Mesendoderm (in vitro differentiated cells): ENCODE measurements around the gene PCDHA1.

Experiments used
- DNase-seq: peaks from one replicate; pipeline ENCODE4 v3.0.0; 2013
- H2AK5ac ChIP-seq: 2 replicates; pipeline ENCODE4 v1.6.1; 2013; ENCODE audit warnings: low read length, inconsistent platforms
- H2BK120ac ChIP-seq: 2 replicates; pipeline ENCODE4 v1.6.1; 2013; ENCODE audit warnings: low read depth, mild to moderate bottlenecking, low read length, moderate library complexity, mixed read lengths
- H2BK15ac ChIP-seq: replicated peaks from 2 replicates; pipeline ENCODE4 v1.6.1; 2013; ENCODE audit warnings: low read depth, mild to moderate bottlenecking, moderate library complexity
- H2BK5ac ChIP-seq: 2 replicates; pipeline ENCODE4 v1.6.1; 2013; ENCODE audit warnings: low read length, inconsistent platforms
- H3K18ac ChIP-seq: 2 replicates; pipeline ENCODE4 v1.6.1; 2013; ENCODE audit warnings: mild to moderate bottlenecking, low read length, mixed read lengths
- H3K23ac ChIP-seq: one replicate; pipeline ENCODE4 v1.6.1; 2013; ENCODE audit warnings: low read length
- H3K27ac ChIP-seq: 2 replicates; pipeline ENCODE4 v1.5.1; 2013; ENCODE audit warnings: low read depth, mild to moderate bottlenecking, inconsistent platforms, low read length, moderate library complexity
- H3K27me3 ChIP-seq: 2 replicates; pipeline ENCODE4 v1.6.1; 2013; ENCODE audit warnings: low read length, control low read depth, mild to moderate bottlenecking, inconsistent platforms; ENCODE audit not compliant: insufficient read depth, poor library complexity
- H3K36me3 ChIP-seq: 2 replicates; pipeline ENCODE4 v1.6.1; 2013; ENCODE audit warnings: low read length, inconsistent platforms; ENCODE audit not compliant: control insufficient read depth, insufficient read depth
- H3K4ac ChIP-seq: one replicate; pipeline ENCODE4 v1.6.1; 2013; ENCODE audit warnings: low read depth, mild to moderate bottlenecking, low read length, moderate library complexity
- H3K4me1 ChIP-seq: 2 replicates; pipeline ENCODE4 v1.6.1; 2013; ENCODE audit warnings: low read depth, low read length, inconsistent platforms; ENCODE audit not compliant: control insufficient read depth
- H3K4me2 ChIP-seq: 2 replicates; pipeline ENCODE4 v1.6.1; 2013; ENCODE audit warnings: low read length
- H3K4me3 ChIP-seq: 2 replicates; pipeline ENCODE4 v1.5.1; 2013; ENCODE audit warnings: mild to moderate bottlenecking, low read length
- H3K56ac ChIP-seq: one replicate; pipeline ENCODE4 v1.6.1; 2013; ENCODE audit warnings: low read length
- H3K79me1 ChIP-seq: 2 replicates; pipeline ENCODE4 v1.6.1; 2013; ENCODE audit warnings: low read length, inconsistent platforms
- H3K79me2 ChIP-seq: 2 replicates; pipeline ENCODE4 v1.6.1; 2013; ENCODE audit warnings: mild to moderate bottlenecking, low read length; ENCODE audit not compliant: control insufficient read depth, insufficient read depth
- H3K9ac ChIP-seq: 2 replicates; pipeline ENCODE4 v1.6.1; 2013; ENCODE audit warnings: low read length, inconsistent platforms
- H4K5ac ChIP-seq: one replicate; pipeline ENCODE4 v1.6.1; 2013; ENCODE audit warnings: low read length
- H4K8ac ChIP-seq: one replicate; pipeline ENCODE4 v1.6.1; 2013; ENCODE audit warnings: low read depth, mild to moderate bottlenecking, control low read depth, low read length, moderate library complexity
- WGBS: extraction: QIAGEN DNeasy Blood & Tissue Kit; methylation state at CpG from one replicate; pipeline ENCODE4 v1.1.7; 2013; ENCODE audit warnings: low lambda C conversion rate, missing lambda C conversion rate; ENCODE audit not compliant: insufficient coverage; ENCODE audit errors: extremely low coverage; 5-methylcytosine and 5-hydroxymethylcytosine counted together

Gene PCDHA1

DNA sequence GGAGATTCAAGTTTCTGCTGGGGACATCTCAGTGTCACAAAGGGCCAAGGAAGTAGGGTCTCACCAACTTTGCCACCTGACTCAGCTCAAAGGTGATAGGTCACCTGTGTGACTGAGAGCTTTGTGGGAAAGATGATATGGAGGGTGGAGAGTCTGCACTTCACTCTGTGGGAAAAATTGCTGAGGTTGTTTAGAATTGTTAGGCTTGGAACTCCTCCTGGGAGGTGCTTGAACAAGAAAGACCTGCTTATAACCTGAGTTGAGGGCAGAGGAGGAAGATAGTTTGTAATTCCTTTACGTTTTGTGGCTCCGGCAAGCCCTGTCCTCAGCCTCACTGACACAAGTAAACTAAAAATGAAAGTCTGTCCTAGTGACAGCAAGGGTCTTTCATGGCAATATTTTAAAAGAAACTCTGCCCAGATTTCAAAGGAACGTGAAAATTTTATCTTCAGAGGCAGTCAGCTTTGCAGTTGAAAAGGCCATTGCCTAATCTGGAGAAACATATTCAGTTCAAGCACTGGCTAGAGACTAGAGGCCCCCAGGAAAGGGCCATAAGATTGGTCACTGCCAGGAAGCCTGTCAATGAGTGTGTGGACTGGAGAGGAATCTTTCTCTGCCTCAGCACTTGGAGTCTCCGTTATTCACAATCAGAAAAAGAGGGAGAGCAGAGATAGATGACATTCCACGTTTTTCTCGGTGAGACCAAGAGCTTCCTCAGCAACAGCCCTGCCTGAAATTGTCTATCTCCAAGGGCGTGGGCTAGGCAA, 203.5 kb downstream of the PCDHA1 start:
- no peaks in the 10 kb centered on the region for H3K27me3 ChIP-seq
- no peak overlapping the region for H3K4ac ChIP-seq
- WGBS = no CpG with 5 or more reads among the region's 7 CpGs
- no peak overlapping the region for H3K9ac ChIP-seq
- no peak overlapping the region for H2BK15ac ChIP-seq
- no peaks in the 10 kb centered on the region for H3K36me3 ChIP-seq
- H3K27ac ChIP-seq = no peak overlapping the region
- H3K4me1 ChIP-seq = peaks cover 4% of the 10 kb centered on the region
- H2AK5ac ChIP-seq = no peak overlapping the region
- no peak overlapping the region for H3K4me3 ChIP-seq
- no peak overlapping the region for H4K5ac ChIP-seq
- H3K23ac ChIP-seq = no peak overlapping the region
- no peak overlapping the region for H2BK5ac ChIP-seq
- no peak for DNase-seq
- H4K8ac ChIP-seq = no peak overlapping the region
- H3K79me1 ChIP-seq = no peaks in the 10 kb centered on the region
- H3K18ac ChIP-seq = no peak overlapping the region
- H3K56ac ChIP-seq = no peak overlapping the region
- H3K4me2 ChIP-seq = no peak overlapping the region
- no peak overlapping the region for H2BK120ac ChIP-seq
- no peaks in the 10 kb centered on the region for H3K79me2 ChIP-seq

DNA sequence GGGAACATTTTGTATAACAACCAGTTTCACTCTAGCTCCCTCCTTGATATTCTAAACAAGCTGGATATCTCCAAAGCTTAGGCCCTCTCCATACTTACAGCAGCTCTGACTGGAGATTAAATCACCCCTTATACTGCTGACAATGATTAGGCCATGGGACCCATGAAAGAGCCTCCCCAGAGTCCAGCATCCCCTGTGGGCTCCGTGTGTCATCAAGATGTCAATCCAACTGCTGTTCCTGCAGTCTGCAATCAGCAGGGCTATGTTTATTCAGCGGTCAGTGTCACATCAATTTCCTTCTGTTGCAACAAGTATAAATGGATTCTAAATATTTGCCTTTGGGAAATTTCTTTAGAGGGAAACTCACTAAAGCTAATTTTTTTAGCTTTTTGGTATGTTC, 206.9 kb downstream of the PCDHA1 start:
- H2AK5ac ChIP-seq = no peak overlapping the region
- H2BK5ac ChIP-seq = no peak overlapping the region
- no CpG with 5 or more reads among the region's 2 CpGs for WGBS
- H4K5ac ChIP-seq = no peak overlapping the region
- H3K36me3 ChIP-seq = no peaks in the 10 kb centered on the region
- H3K56ac ChIP-seq = no peak overlapping the region
- no peak overlapping the region for H2BK120ac ChIP-seq
- no peak overlapping the region for H3K4me2 ChIP-seq
- H3K4ac ChIP-seq = no peak overlapping the region
- no peak overlapping the region for H3K27ac ChIP-seq
- no peaks in the 10 kb centered on the region for H3K79me2 ChIP-seq
- no peaks in the 10 kb centered on the region for H3K79me1 ChIP-seq
- H3K23ac ChIP-seq = no peak overlapping the region
- no peak overlapping the region for H2BK15ac ChIP-seq
- no peak overlapping the region for H3K4me3 ChIP-seq
- no peaks in the 10 kb centered on the region for H3K27me3 ChIP-seq
- DNase-seq = no peak
- no peak overlapping the region for H3K9ac ChIP-seq
- no peak overlapping the region for H3K18ac ChIP-seq
- H4K8ac ChIP-seq = no peak overlapping the region
- H3K4me1 ChIP-seq = no peaks in the 10 kb centered on the region

DNA sequence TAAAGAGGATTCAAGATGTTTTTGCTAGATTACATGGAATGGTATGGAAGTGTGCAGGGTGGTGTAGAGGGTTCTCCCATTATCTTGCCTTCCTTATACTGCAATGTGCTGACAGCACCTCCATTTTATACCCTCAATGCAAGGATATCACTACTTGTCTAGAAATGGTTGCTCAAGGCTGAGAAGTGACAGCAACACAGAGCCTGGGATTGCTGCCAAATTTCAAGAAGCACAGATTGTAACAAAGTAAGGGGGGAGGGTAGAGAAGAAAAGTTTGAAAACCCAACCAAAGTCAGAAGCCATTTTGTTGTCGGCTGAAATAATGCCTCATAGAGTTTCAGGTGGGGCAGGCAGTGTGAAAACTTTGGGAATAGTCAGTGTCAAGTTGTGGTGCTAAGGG, 210.1 kb downstream of the PCDHA1 start:
- no peak for DNase-seq
- Histone ChIP-seq H3K27me3 (no peaks in the 10 kb centered on the region), H4K5ac (no peak overlapping the region), H3K27ac (no peak overlapping the region), H3K9ac (no peak overlapping the region), H3K23ac (no peak overlapping the region), H2AK5ac (no peak overlapping the region), H3K79me2 (no peaks in the 10 kb centered on the region), H3K4ac (no peak overlapping the region), H3K36me3 (no peaks in the 10 kb centered on the region), H2BK5ac (no peak overlapping the region), H3K56ac (no peak overlapping the region), H4K8ac (no peak overlapping the region), H3K4me1 (no peaks in the 10 kb centered on the region), H2BK15ac (no peak overlapping the region), H3K18ac (no peak overlapping the region), H3K79me1 (no peaks in the 10 kb centered on the region), H3K4me3 (no peak overlapping the region), H2BK120ac (no peak overlapping the region), H3K4me2 (no peak overlapping the region)
- no CpG with 5 or more reads among the region's 1 CpG for WGBS

GRCh38 chr5:140998921-140999410, 213.0 kb downstream of the PCDHA1 start:
- Histone ChIP-seq H3K27ac (no peak overlapping the region), H3K4ac (no peak overlapping the region)
- no CpG with 5 or more reads among the region's 2 CpGs for WGBS

DNA sequence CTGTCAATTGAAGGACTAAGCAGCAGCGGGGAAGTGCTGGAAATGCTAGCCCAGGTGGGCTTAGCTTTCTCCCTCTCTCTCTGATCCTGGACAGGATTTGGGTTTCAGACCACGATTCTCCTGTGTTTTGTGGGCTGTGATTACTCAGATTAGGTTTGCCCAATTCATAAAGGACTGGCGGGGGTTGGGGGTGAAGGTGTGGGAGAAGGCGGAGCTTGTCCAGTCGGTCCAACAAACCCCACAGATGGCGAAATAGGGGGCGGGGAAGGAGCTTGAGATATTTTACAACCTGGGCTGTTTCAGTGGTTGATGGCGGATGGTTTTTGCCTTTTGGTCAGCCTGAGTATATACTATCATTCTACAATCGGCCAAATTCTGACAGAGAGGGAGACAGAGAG, 215.5 kb downstream of the PCDHA1 start:
- H3K27me3 ChIP-seq = no peaks in the 10 kb centered on the region
- H3K9ac ChIP-seq = peak overlapping the region; percentile 58
- H4K8ac ChIP-seq = no peak overlapping the region
- no peaks in the 10 kb centered on the region for H3K36me3 ChIP-seq
- H3K79me2 ChIP-seq = no peaks in the 10 kb centered on the region
- no peaks in the 10 kb centered on the region for H3K79me1 ChIP-seq
- H2BK120ac ChIP-seq = no peak overlapping the region
- H3K4ac ChIP-seq = no peak overlapping the region
- peak; percentile 61 for DNase-seq
- H2AK5ac ChIP-seq = no peak overlapping the region
- H3K4me3 ChIP-seq = peak overlapping the region; percentile 32
- peak overlapping the region; percentile 40 for H3K56ac ChIP-seq
- H4K5ac ChIP-seq = no peak overlapping the region
- H3K18ac ChIP-seq = peak overlapping the region; percentile 87
- H3K4me1 ChIP-seq = peaks cover 8% of the 10 kb centered on the region
- no peak overlapping the region for H3K23ac ChIP-seq
- H3K27ac ChIP-seq = peak overlapping the region; percentile 73
- no peak overlapping the region for H2BK5ac ChIP-seq
- H3K4me2 ChIP-seq = peak overlapping the region; percentile 57
- WGBS = no CpG with 5 or more reads among the region's 9 CpGs
- H2BK15ac ChIP-seq = no peak overlapping the region

More at GRCh38 chr5:140998921-140999410, 213.0 kb downstream of the PCDHA1 start:
- Histone ChIP-seq H2AK5ac (no peak overlapping the region), H2BK5ac (no peak overlapping the region), H3K4me2 (no peak overlapping the region), H3K79me1 (no peaks in the 10 kb centered on the region), H3K27me3 (no peaks in the 10 kb centered on the region), H3K4me3 (no peak overlapping the region), H3K23ac (no peak overlapping the region), H3K4me1 (peaks cover 4% of the 10 kb centered on the region), H3K9ac (no peak overlapping the region), H3K36me3 (no peaks in the 10 kb centered on the region), H2BK15ac (no peak overlapping the region), H4K8ac (no peak overlapping the region), H3K79me2 (no peaks in the 10 kb centered on the region), H3K56ac (no peak overlapping the region), H3K18ac (no peak overlapping the region), H4K5ac (no peak overlapping the region), H2BK120ac (no peak overlapping the region)
- DNase-seq = peak; percentile 42
